Activated CD8-positive, alpha-beta memory T cell treated with anti-CD3 and anti-CD28 coated beads, Interleukin-2, amount 10 ng/mL, durations not matched to agents 7 days and 5 days (primary cell): ENCODE data around the gene CEBPZ. TPM values are rescaled to one million over a fixed set of nuclear protein-coding genes. Genes with fewer than 3 reads are reported as not detected.
"Not testable (repeated sequence)": the region's sequence is repeated elsewhere in the genome, so short reads cannot be mapped to it uniquely, and the experiment has no call there.

ENCODE experiments used
- ATAC-seq: fragments of 150-1000 bp; cut with Tn5 transposase; one replicate; pipeline ENCODE4 v1.10.0; 2021; ENCODE audit warnings: moderate library complexity
- CTCF ChIA-PET: fragments of 350-600 bp; sonication (Branson Sonifier 250); formaldehyde crosslinking; loops from one replicate; lab custom pipeline; 2021; ENCODE audit warnings: antibody characterized with exemption; lab: Charles Lee
- DNase-seq: peaks from one replicate; pipeline ENCODE4 v3.0.0-alpha.2; 2020
- H3K27ac Mint-ChIP-seq: one replicate; pipeline ENCODE4 v1.8.0; 2021; ENCODE audit warnings: mild to moderate bottlenecking, mixed read lengths
- H3K27me3 Mint-ChIP-seq: one replicate; pipeline ENCODE4 v1.8.0; 2021; ENCODE audit warnings: mixed read lengths
- H3K36me3 Mint-ChIP-seq: one replicate; pipeline ENCODE4 v1.8.0; 2021; ENCODE audit warnings: mild to moderate bottlenecking, mixed read lengths
- H3K4me1 Mint-ChIP-seq: one replicate; pipeline ENCODE4 v1.8.0; 2021; ENCODE audit warnings: mixed read lengths
- H3K4me3 Mint-ChIP-seq: one replicate; pipeline ENCODE4 v1.8.0; 2021; ENCODE audit warnings: mild to moderate bottlenecking, moderate library complexity, mixed read lengths
- H3K9me3 Mint-ChIP-seq: one replicate; pipeline ENCODE4 v1.8.0; 2022; ENCODE audit warnings: low read depth, mixed read lengths
- total RNA-seq, 2 experiments: library from RNA; stranded (reverse); gene quantifications; one replicate each; pipeline ENCODE4 v1.2.3, GENCODE V29; 2021

CEBPZ gene
- total RNA-seq, 2 experiments from 2014 or later, result 52.2 to 73.3 TPM

- Mint-ChIP-seq H3K9me3 (peaks cover 2% of the 10 kb centered on the region), H3K4me3 (no peak overlapping the region), H3K27ac (no peak overlapping the region), H3K36me3 (peaks cover 65% of the 10 kb centered on the region), H3K4me1 (peaks cover 11% of the 10 kb centered on the region), H3K27me3 (no peaks in the 10 kb centered on the region)
- ATAC-seq, result peak; percentile 33
- no peak for DNase-seq
- CTCF ChIA-PET, result interaction anchor here (1.0 to 1.1 kb wide), 2 partner anchors 11 to 14 kb away, joined by 3 to 4 read pairs; no protein-coding TSS in a partner anchor
These were observed 12.6 kb upstream of the CEBPZ start for GRCh38 chr2:37244017-37244416.

GRCh38 chr2:37243435-37243834 is 12.0 kb upstream of the CEBPZ start:
- H3K4me1 Mint-ChIP-seq, result peaks cover 11% of the 10 kb centered on the region
- peaks cover 64% of the 10 kb centered on the region for H3K36me3 Mint-ChIP-seq
- H3K27ac Mint-ChIP-seq, result no peak overlapping the region
- CTCF ChIA-PET, result interaction anchor here (1.0 kb wide), 1 partner anchor 11 kb away, joined by 3 read pairs; no protein-coding TSS in a partner anchor
- no peaks in the 10 kb centered on the region for H3K27me3 Mint-ChIP-seq
- ATAC-seq (no peak), DNase-seq (no peak)
- no peak overlapping the region for H3K4me3 Mint-ChIP-seq
- peaks cover 2% of the 10 kb centered on the region for H3K9me3 Mint-ChIP-seq

GRCh38 chr2:37232131-37232933 is 936 bp upstream of the CEBPZ start:
- Mint-ChIP-seq H3K9me3 (no peaks in the 10 kb centered on the region), H3K4me3 (no peak overlapping the region), H3K27me3 (no peaks in the 10 kb centered on the region), H3K27ac (no peak overlapping the region), H3K36me3 (peaks cover 33% of the 10 kb centered on the region), H3K4me1 (peaks cover 30% of the 10 kb centered on the region)
- ATAC-seq, result no peak
- DNase-seq, result no peak
- CTCF ChIA-PET, result interaction anchor here (0.6 to 1.8 kb wide), 9 partner anchors 11 to 645 kb away, joined by 3 to 4 read pairs (median 3); no protein-coding TSS in a partner anchor

DNA sequence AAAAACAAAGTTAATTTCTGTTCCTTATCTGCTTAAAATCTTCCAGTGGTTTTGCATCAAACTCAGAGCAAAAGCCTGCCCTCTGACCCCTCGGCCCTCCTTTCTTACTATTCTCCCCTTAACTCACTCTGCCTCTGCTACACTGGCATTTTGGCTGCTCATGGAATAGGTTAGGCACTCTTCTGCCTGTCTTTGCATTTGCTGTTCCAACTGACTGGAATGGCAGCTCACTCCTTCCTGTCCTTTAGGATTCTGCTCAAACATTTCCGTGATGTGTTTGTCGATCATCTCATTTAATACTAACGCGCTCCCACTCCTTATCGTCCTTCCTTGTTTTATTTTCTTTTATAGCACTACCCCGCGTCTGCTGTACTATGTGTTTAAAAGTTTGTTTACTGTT is 815 bp downstream of the CEBPZ start:
- Mint-ChIP-seq H3K36me3 (peaks cover 38% of the 10 kb centered on the region), H3K4me1 (peaks cover 43% of the 10 kb centered on the region), H3K27me3 (no peaks in the 10 kb centered on the region), H3K27ac (no peak overlapping the region), H3K4me3 (no peak overlapping the region), H3K9me3 (no peaks in the 10 kb centered on the region)
- DNase-seq (no peak), ATAC-seq (no peak)
- CTCF ChIA-PET, result no interaction called here

DNA sequence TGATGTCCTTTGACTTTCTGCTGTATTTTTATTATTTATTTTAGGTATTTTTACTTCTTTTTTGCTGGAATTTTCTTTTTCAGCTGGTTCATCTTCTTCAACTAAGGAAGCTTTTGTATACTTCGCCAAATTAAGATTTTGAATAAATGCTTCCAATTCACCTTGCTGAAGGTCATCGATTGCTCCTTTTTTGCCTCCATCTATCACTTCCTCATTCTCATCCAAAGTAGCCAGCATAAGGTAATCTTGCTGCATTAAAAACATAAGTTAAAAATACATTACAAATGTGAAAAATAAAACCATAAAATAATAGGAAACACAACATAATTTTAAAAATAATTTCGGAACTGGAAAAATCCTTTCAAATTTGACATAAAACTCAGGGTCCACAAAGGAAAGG is 2.6 kb downstream of the CEBPZ start:
- no peaks in the 10 kb centered on the region for H3K9me3 Mint-ChIP-seq
- H3K27ac Mint-ChIP-seq, result no peak overlapping the region
- ATAC-seq (no peak), DNase-seq (no peak)
- no peaks in the 10 kb centered on the region for H3K27me3 Mint-ChIP-seq
- peaks cover 48% of the 10 kb centered on the region for H3K4me1 Mint-ChIP-seq
- no peak overlapping the region for H3K4me3 Mint-ChIP-seq
- CTCF ChIA-PET, result no interaction called here
- H3K36me3 Mint-ChIP-seq, result peaks cover 39% of the 10 kb centered on the region

- ATAC-seq (no peak), DNase-seq (no peak)
- H3K9me3 Mint-ChIP-seq, result no peaks in the 10 kb centered on the region
- no peak overlapping the region for H3K27ac Mint-ChIP-seq
- H3K4me1 Mint-ChIP-seq, result peaks cover 63% of the 10 kb centered on the region
- H3K36me3 Mint-ChIP-seq, result peaks cover 54% of the 10 kb centered on the region
- H3K4me3 Mint-ChIP-seq, result no peak overlapping the region
- CTCF ChIA-PET, result no interaction called here
- no peaks in the 10 kb centered on the region for H3K27me3 Mint-ChIP-seq
These were observed 4.5 kb downstream of the CEBPZ start for GRCh38 chr2:37226863-37227262.

DNA sequence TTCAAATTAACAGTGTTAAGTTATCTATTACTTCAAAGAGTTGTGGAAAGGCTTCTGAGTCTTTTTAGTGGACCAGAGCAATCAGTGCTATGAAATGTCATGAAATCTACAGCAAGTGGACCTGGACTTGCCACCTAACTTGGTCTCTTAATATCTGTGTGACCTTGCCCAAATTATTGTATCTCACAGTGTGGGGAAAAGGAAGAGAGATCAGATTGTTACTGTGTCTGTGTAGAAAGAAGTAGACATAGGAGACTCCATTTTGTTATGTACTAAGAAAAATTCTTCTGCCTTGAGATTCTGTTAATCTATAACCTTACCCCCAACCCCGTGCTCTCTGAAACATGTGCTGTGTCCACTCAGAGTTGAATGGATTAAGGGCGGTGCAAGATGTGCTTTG is 6.3 kb downstream of the CEBPZ start:
- Mint-ChIP-seq H3K36me3 (peaks cover 69% of the 10 kb centered on the region), H3K4me1 (peaks cover 67% of the 10 kb centered on the region)
- H3K27ac Mint-ChIP-seq, DNase-seq, H3K4me3 Mint-ChIP-seq, ATAC-seq, H3K9me3 Mint-ChIP-seq, H3K27me3 Mint-ChIP-seq, CTCF ChIA-PET: not testable (repeated sequence)

GRCh38 chr2:37224063-37224462 is 7.3 kb downstream of the CEBPZ start:
- no peaks in the 10 kb centered on the region for H3K9me3 Mint-ChIP-seq
- DNase-seq, result no peak
- H3K27ac Mint-ChIP-seq, result no peak overlapping the region
- H3K27me3 Mint-ChIP-seq, result no peaks in the 10 kb centered on the region
- H3K4me3 Mint-ChIP-seq, result no peak overlapping the region
- peaks cover 69% of the 10 kb centered on the region for H3K36me3 Mint-ChIP-seq
- no peak for ATAC-seq
- H3K4me1 Mint-ChIP-seq, result peaks cover 59% of the 10 kb centered on the region
- CTCF ChIA-PET, result no interaction called here

- H3K9me3 Mint-ChIP-seq, result no peaks in the 10 kb centered on the region
- H3K27me3 Mint-ChIP-seq, result no peaks in the 10 kb centered on the region
- H3K4me3 Mint-ChIP-seq, result no peak overlapping the region
- ATAC-seq (no peak), DNase-seq (no peak)
- H3K27ac Mint-ChIP-seq, result peak overlapping the region; percentile 10
- peaks cover 51% of the 10 kb centered on the region for H3K4me1 Mint-ChIP-seq
- CTCF ChIA-PET, result no interaction called here
- peaks cover 71% of the 10 kb centered on the region for H3K36me3 Mint-ChIP-seq
These were observed 8.3 kb downstream of the CEBPZ start for GRCh38 chr2:37223131-37223530.

- Mint-ChIP-seq H3K27ac (no peak overlapping the region), H3K36me3 (peaks cover 67% of the 10 kb centered on the region), H3K9me3 (no peaks in the 10 kb centered on the region), H3K4me3 (no peak overlapping the region), H3K4me1 (peaks cover 26% of the 10 kb centered on the region), H3K27me3 (no peaks in the 10 kb centered on the region)
- CTCF ChIA-PET, result interaction anchor here (0.7 to 1.8 kb wide), 5 partner anchors 9 to 147 kb away, joined by 3 to 4 read pairs (median 4); partner anchors contain the start of genes CEBPZ, EIF2AK2 and NDUFAF7
- DNase-seq (no peak), ATAC-seq (no peak)
These were observed 12.3 kb downstream of the CEBPZ start for GRCh38 chr2:37219046-37219445.

- peaks cover 8% of the 10 kb centered on the region for H3K4me1 Mint-ChIP-seq
- no peak for DNase-seq
- ATAC-seq, result no peak
- H3K4me3 Mint-ChIP-seq, result no peak overlapping the region
- peaks cover 62% of the 10 kb centered on the region for H3K36me3 Mint-ChIP-seq
- no peaks in the 10 kb centered on the region for H3K27me3 Mint-ChIP-seq
- H3K27ac Mint-ChIP-seq, result peak overlapping the region; percentile 46
- no peaks in the 10 kb centered on the region for H3K9me3 Mint-ChIP-seq
- CTCF ChIA-PET, result interaction anchor here (0.6 kb wide), 1 partner anchor 199 kb away, joined by 3 read pairs; no protein-coding TSS in a partner anchor
These were observed 16.1 kb downstream of the CEBPZ start for GRCh38 chr2:37215250-37215649.

DNA sequence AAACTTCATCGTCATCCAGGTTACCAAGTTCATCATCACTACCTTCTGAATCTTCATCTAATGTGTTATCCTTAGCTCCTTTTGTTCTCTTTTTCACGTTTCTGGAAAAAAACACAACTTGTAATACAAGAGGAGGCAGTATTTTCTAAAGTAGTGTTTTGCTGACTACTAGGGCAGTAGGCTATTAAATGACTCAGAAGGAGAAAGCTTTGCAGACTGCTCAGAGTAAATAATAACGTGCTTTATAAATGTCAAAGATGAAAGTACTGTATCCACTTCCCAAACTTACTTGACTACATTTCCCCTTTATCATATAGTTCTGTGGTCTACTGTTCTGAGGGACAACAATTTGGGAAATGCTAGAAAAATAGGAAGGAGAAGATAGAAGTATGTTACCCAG is 19.5 kb downstream of the CEBPZ start:
- CTCF ChIA-PET, result interaction anchor here (1.1 to 1.5 kb wide), 2 partner anchors 14 to 20 kb away, joined by 3 read pairs; partner anchors contain the start of gene NDUFAF7

DNA sequence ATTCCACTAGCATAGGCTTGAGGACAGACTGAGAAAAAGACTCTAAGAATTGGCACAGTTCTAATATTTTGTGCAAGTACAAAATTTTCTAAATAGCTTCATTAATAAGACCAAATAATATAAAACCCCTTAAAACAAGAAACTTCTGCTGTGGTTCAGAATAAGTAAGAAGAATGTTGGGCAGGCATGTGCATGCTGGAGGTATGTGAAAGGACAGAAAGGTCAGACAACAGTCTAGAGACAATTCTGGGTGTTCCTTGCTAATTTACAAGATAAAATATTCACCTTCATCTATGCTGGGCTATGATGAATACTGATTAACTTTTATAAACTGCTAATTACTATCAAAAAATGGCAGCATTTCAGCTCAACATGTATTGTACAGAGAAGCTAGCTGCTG is 20.2 kb downstream of the CEBPZ start:
- CTCF ChIA-PET, result interaction anchor here (1.1 to 1.5 kb wide), 2 partner anchors 13 to 21 kb away, joined by 3 read pairs; partner anchors contain the start of gene NDUFAF7
- H3K9me3 Mint-ChIP-seq, result peaks cover 19% of the 10 kb centered on the region
- H3K27ac Mint-ChIP-seq, result no peak overlapping the region
- H3K4me3 Mint-ChIP-seq, result no peak overlapping the region
- peaks cover 78% of the 10 kb centered on the region for H3K36me3 Mint-ChIP-seq
- DNase-seq (no peak), ATAC-seq (no peak)
- peaks cover 21% of the 10 kb centered on the region for H3K4me1 Mint-ChIP-seq
- no peaks in the 10 kb centered on the region for H3K27me3 Mint-ChIP-seq

More for the DNA sequence above, 19.5 kb downstream of the CEBPZ start:
- H3K9me3 Mint-ChIP-seq, result peaks cover 15% of the 10 kb centered on the region
- DNase-seq (no peak), ATAC-seq (no peak)
- peaks cover 17% of the 10 kb centered on the region for H3K4me1 Mint-ChIP-seq
- no peaks in the 10 kb centered on the region for H3K27me3 Mint-ChIP-seq
- peaks cover 78% of the 10 kb centered on the region for H3K36me3 Mint-ChIP-seq
- no peak overlapping the region for H3K4me3 Mint-ChIP-seq
- H3K27ac Mint-ChIP-seq, result peak overlapping the region; percentile 28

DNA sequence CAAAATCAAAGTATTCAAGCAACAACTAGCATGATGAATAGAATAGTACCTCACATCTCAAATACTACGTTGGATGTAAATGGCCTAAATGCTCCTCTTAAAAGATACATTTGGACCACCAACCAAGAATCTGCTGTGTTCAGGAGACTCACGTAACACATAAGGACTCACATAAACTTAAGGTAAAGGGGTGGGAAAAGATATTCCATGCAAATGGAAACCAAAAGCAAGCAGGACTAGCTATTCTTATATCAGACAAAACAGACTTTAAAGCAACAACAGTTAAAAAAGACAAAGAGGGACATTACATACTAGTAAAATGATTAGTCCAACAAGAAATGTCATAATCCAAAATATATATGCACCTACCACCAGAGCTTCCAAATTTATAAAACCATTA is 24.6 kb downstream of the CEBPZ start:
- Mint-ChIP-seq H3K9me3 (peaks cover 22% of the 10 kb centered on the region), H3K36me3 (peaks cover 90% of the 10 kb centered on the region), H3K4me1 (peaks cover 28% of the 10 kb centered on the region)
- H3K4me3 Mint-ChIP-seq, H3K27me3 Mint-ChIP-seq, DNase-seq, ATAC-seq, CTCF ChIA-PET, H3K27ac Mint-ChIP-seq: not testable (repeated sequence)
